Measurements from ENCODE around the gene ELN. TPM values are rescaled to one million over a fixed set of nuclear protein-coding genes. Genes with fewer than 3 reads are reported as not detected.

Gene ELN
- polyA plus RNA-seq, 1 donor (not counting 4 experiments of a cell fraction or from before 2014, with no cell fraction given): not detected

DNA sequence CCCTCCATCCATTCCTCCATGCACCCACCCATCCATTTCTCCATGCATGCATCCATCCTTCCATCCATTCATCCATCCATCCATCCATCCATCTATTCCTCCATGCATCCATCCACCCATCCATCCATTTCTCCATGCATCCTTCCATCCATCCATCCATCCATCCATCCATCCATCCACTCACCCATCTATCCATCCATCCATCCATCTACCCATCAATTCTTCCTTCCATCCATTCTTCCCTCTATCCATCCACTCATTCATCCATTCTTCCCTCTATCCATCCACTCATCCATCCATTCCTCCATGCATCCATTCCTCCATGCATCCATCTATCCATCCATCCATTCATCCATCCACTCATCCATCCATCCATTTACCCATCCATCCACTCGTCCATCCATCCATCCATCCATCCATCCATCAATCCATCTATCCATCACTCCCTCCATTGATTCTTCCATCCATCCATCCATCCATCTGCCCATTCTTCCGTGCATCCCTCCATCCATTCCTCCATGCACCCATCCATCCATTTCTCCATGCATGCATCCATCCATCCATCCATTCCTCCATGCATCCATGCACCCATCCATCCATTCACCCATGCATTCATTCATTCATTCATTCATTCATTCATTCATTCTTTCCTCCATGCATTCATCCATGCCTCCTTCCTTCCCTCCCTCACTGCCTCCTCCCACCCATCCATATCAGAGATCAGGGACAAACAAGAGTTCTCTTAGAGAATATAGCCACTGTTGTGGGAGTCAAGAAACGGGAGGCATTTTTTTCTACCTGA is 22.2 kb downstream of the ELN start:
- Histone ChIP-seq H3K9ac (ENCODE audit: control insufficient read depth, extremely low read depth, insufficient read depth, low read length) (no peak overlapping the region), H3K9me3 (ENCODE audit: control insufficient read depth, low read depth, low read length) (no peaks in the 10 kb centered on the region), H3K36me3 (ENCODE audit: control insufficient read depth in 2 of 2, extremely low read depth in 1 of 2, insufficient read depth in 2 of 2, low read length in 2 of 2) (no peaks in the 10 kb centered on the region), H3K27ac (ENCODE audit: control insufficient read depth, insufficient read depth, low read length) (no peak overlapping the region), H3K4me2 (ENCODE audit: control insufficient read depth, extremely low read depth, insufficient read depth, low read depth, low read length) (no peak overlapping the region), H4K20me1 (ENCODE audit: control insufficient read depth, extremely low read depth, insufficient read depth, low read length) (no peaks in the 10 kb centered on the region), H3K4me3 (ENCODE audit: control insufficient read depth in 2 of 3, extremely low read depth in 1 of 3, insufficient read depth in 2 of 3, low read depth in 1 of 3, low read length in 3 of 3) (no peak overlapping the region), H3K4me1 (ENCODE audit: control insufficient read depth, extremely low read depth, insufficient read depth, low read length) (no peaks in the 10 kb centered on the region), H2AFZ (ENCODE audit: control insufficient read depth, low read length) (no peak overlapping the region), H3K27me3 (ENCODE audit: control insufficient read depth, extremely low read depth, insufficient read depth, low read length) (peaks cover 19% of the 10 kb centered on the region), H3K9me1 (ENCODE audit: control insufficient read depth, extremely low read depth, insufficient read depth, low read length) (no peaks in the 10 kb centered on the region), H3K79me2 (ENCODE audit: control insufficient read depth, insufficient read depth, low read length) (no peaks in the 10 kb centered on the region)
- no peak for FAIRE-seq
- no peak for DNase-seq (ENCODE audit: low read depth, low spot score)
- TF ChIP-seq EZH2 (IDR thresholded peaks at IDR 0.05; ENCODE audit: low read length): no peak
- no peak for TF ChIP-seq CTCF (optimal IDR thresholded peaks at IDR 0.05 in 1 of 3, IDR thresholded peaks at IDR 0.05 in 1 of 3, conservative IDR thresholded peaks at IDR 0.05 in 1 of 3; ENCODE audit: extremely low read depth in 1 of 3, insufficient read depth in 2 of 3, low read length in 3 of 3)
- dilution Hi-C loops (cut with MboI; ENCODE audit: extremely low pct_ligation_motif_present, low sequenced_read_pairs): no loop called here

GRCh38 chr7:74051193-74051592 is 23.2 kb downstream of the ELN start:
- H3K27ac ChIP-seq (ENCODE audit: control insufficient read depth, insufficient read depth, low read length): no peak overlapping the region
- H3K4me2 ChIP-seq (ENCODE audit: control insufficient read depth, extremely low read depth, insufficient read depth, low read depth, low read length): no peak overlapping the region
- TF ChIP-seq CTCF (optimal IDR thresholded peaks at IDR 0.05 in 1 of 3, IDR thresholded peaks at IDR 0.05 in 1 of 3, conservative IDR thresholded peaks at IDR 0.05 in 1 of 3; ENCODE audit: extremely low read depth in 1 of 3, insufficient read depth in 2 of 3, low read length in 3 of 3): no peak
- no peak for TF ChIP-seq EZH2 (IDR thresholded peaks at IDR 0.05; ENCODE audit: low read length)
- dilution Hi-C loops (cut with MboI; ENCODE audit: extremely low pct_ligation_motif_present, low sequenced_read_pairs): no loop called here
- H3K27me3 ChIP-seq (ENCODE audit: control insufficient read depth, extremely low read depth, insufficient read depth, low read length): peaks cover 19% of the 10 kb centered on the region
- DNase-seq (ENCODE audit: low read depth, low spot score) (no peak), FAIRE-seq (no peak)
- H3K9me1 ChIP-seq (ENCODE audit: control insufficient read depth, extremely low read depth, insufficient read depth, low read length): no peaks in the 10 kb centered on the region
- no peak overlapping the region for H2AFZ ChIP-seq (ENCODE audit: control insufficient read depth, low read length)
- no peaks in the 10 kb centered on the region for H3K4me1 ChIP-seq (ENCODE audit: control insufficient read depth, extremely low read depth, insufficient read depth, low read length)
- H4K20me1 ChIP-seq (ENCODE audit: control insufficient read depth, extremely low read depth, insufficient read depth, low read length): no peaks in the 10 kb centered on the region
- no peaks in the 10 kb centered on the region for H3K79me2 ChIP-seq (ENCODE audit: control insufficient read depth, insufficient read depth, low read length)
- no peak overlapping the region for H3K9ac ChIP-seq (ENCODE audit: control insufficient read depth, extremely low read depth, insufficient read depth, low read length)
- H3K36me3 ChIP-seq (ENCODE audit: control insufficient read depth in 2 of 2, extremely low read depth in 1 of 2, insufficient read depth in 2 of 2, low read length in 2 of 2): no peaks in the 10 kb centered on the region
- no peak overlapping the region for H3K4me3 ChIP-seq (ENCODE audit: control insufficient read depth in 2 of 3, extremely low read depth in 1 of 3, insufficient read depth in 2 of 3, low read depth in 1 of 3, low read length in 3 of 3)
- H3K9me3 ChIP-seq (ENCODE audit: control insufficient read depth, low read depth, low read length): no peaks in the 10 kb centered on the region
